ENCODE measurements around the gene NAB1.

The NAB1 gene

GRCh38 chr2:190634381-190634780 lies 14.5 kb upstream of the NAB1 start:
- no peaks in the 10 kb centered on the region for H3K27me3 ChIP-seq (ENCODE audit: insufficient read depth, poor library complexity, severe bottlenecking)
- no peak overlapping the region for H3K4me3 ChIP-seq (replicated peaks; ENCODE audit: insufficient read depth, low read length)
- no peak overlapping the region for H3K27ac ChIP-seq (replicated peaks)
- no peak for DNase-seq (ENCODE audit: low read depth in 1 of 2, low spot score in 1 of 2)
- TF ChIP-seq, protein P1, sequence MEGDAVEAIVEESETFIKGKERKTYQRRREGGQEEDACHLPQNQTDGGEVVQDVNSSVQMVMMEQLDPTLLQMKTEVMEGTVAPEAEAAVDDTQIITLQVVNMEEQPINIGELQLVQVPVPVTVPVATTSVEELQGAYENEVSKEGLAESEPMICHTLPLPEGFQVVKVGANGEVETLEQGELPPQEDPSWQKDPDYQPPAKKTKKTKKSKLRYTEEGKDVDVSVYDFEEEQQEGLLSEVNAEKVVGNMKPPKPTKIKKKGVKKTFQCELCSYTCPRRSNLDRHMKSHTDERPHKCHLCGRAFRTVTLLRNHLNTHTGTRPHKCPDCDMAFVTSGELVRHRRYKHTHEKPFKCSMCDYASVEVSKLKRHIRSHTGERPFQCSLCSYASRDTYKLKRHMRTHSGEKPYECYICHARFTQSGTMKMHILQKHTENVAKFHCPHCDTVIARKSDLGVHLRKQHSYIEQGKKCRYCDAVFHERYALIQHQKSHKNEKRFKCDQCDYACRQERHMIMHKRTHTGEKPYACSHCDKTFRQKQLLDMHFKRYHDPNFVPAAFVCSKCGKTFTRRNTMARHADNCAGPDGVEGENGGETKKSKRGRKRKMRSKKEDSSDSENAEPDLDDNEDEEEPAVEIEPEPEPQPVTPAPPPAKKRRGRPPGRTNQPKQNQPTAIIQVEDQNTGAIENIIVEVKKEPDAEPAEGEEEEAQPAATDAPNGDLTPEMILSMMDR (IDR thresholded peaks at IDR 0.05; ENCODE audit: insufficient read depth, low read length) = no peak
- no peak for TF ChIP-seq GABPA (IDR thresholded peaks at IDR 0.05; ENCODE audit: low read depth)
- TF ChIP-seq, protein P2, sequence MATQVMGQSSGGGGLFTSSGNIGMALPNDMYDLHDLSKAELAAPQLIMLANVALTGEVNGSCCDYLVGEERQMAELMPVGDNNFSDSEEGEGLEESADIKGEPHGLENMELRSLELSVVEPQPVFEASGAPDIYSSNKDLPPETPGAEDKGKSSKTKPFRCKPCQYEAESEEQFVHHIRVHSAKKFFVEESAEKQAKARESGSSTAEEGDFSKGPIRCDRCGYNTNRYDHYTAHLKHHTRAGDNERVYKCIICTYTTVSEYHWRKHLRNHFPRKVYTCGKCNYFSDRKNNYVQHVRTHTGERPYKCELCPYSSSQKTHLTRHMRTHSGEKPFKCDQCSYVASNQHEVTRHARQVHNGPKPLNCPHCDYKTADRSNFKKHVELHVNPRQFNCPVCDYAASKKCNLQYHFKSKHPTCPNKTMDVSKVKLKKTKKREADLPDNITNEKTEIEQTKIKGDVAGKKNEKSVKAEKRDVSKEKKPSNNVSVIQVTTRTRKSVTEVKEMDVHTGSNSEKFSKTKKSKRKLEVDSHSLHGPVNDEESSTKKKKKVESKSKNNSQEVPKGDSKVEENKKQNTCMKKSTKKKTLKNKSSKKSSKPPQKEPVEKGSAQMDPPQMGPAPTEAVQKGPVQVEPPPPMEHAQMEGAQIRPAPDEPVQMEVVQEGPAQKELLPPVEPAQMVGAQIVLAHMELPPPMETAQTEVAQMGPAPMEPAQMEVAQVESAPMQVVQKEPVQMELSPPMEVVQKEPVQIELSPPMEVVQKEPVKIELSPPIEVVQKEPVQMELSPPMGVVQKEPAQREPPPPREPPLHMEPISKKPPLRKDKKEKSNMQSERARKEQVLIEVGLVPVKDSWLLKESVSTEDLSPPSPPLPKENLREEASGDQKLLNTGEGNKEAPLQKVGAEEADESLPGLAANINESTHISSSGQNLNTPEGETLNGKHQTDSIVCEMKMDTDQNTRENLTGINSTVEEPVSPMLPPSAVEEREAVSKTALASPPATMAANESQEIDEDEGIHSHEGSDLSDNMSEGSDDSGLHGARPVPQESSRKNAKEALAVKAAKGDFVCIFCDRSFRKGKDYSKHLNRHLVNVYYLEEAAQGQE (IDR thresholded peaks at IDR 0.05; ENCODE audit: insufficient replicate concordance, low read depth) = no peak
- TF ChIP-seq SPI1 (IDR thresholded peaks at IDR 0.05; ENCODE audit: borderline replicate concordance, low read depth) = no peak
- TF ChIP-seq POLR2AphosphoS5 (IDR thresholded peaks at IDR 0.05; ENCODE audit: low read depth) = no peak

DNA sequence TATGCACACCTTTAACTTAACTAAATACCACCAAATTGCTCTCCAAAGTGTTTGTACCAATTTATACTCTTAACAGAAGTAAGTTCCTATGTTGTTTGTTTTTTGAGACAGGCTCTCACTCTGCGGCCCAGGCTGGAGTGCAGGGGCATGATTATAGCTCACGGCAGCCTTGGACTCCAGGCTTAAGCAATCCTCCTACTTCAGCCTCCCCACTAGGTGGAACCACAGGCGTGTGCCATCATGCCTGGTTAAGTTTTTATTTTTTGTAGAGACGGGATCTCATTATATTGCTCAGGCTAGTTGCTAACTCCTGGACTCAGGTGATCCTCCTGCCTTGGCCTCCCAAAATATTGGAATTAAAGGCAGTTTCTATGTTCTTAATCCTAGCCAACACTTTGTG lies 13.1 kb upstream of the NAB1 start:
- Histone ChIP-seq H3K27ac (replicated peaks) (no peak overlapping the region), H3K4me3 (replicated peaks; ENCODE audit: insufficient read depth, low read length) (no peak overlapping the region), H3K27me3 (ENCODE audit: insufficient read depth, poor library complexity, severe bottlenecking) (no peaks in the 10 kb centered on the region)
- TF ChIP-seq GABPA (IDR thresholded peaks at IDR 0.05; ENCODE audit: low read depth) (no peak), POLR2AphosphoS5 (IDR thresholded peaks at IDR 0.05; ENCODE audit: low read depth) (no peak), SPI1 (IDR thresholded peaks at IDR 0.05; ENCODE audit: borderline replicate concordance, low read depth) (no peak)
- TF ChIP-seq, protein P2 (IDR thresholded peaks at IDR 0.05; ENCODE audit: insufficient replicate concordance, low read depth) = no peak
- TF ChIP-seq, protein P1 (IDR thresholded peaks at IDR 0.05; ENCODE audit: insufficient read depth, low read length) = no peak
- no peak for DNase-seq (ENCODE audit: low read depth in 1 of 2, low spot score in 1 of 2)

DNA sequence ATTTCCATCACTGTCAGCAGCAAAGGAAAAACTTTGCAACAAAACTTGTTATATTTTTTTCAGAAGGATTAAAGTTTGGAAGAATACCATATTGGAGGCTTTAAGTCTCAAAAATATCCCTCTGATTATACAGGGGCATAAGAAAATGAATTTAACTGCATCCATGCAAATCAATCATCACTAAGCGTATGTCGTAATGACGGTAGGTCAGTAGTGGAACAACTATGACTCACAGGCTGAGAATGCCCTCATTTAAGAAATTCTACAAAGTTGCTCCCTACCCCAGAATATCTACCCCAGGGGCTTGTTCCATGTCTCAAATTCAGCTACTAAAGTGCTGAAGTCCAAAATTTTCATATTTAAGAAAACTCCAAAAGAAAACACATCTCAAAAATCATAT lies 12.5 kb upstream of the NAB1 start:
- H3K27ac ChIP-seq (replicated peaks) = no peak overlapping the region
- no peak overlapping the region for H3K4me3 ChIP-seq (replicated peaks; ENCODE audit: insufficient read depth, low read length)
- DNase-seq (ENCODE audit: low read depth in 1 of 2, low spot score in 1 of 2) = no peak

DNA sequence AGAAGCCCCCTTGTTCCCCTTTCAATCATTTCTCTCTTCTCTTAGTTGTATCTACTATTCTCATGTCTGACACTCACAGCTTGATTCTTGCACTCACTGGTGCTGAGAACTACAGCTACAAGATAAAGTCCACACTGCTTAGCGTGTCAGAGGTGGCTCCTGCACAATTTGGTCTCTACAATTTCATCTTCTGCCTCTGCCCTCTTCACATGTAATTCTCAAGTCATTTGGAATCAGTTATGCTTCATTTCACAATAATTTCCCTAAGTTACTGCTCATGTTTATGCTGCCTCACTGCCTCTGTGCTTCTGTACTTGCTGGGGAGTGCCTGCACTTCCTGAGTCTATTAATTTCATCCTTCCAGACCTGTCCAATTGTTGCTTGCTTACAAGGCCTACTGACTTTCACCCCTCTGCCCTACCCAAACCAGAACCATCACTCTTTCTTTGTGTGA lies 11.6 kb upstream of the NAB1 start:
- no peak overlapping the region for H3K27ac ChIP-seq (replicated peaks)

More for the DNA sequence above, 12.5 kb upstream of the NAB1 start:
- TF ChIP-seq SPI1 (IDR thresholded peaks at IDR 0.05; ENCODE audit: borderline replicate concordance, low read depth) = no peak
- H3K27me3 ChIP-seq (ENCODE audit: insufficient read depth, poor library complexity, severe bottlenecking) = no peaks in the 10 kb centered on the region

More for the DNA sequence above, 11.6 kb upstream of the NAB1 start:
- H3K27me3 ChIP-seq (ENCODE audit: insufficient read depth, poor library complexity, severe bottlenecking) = no peaks in the 10 kb centered on the region
- no peak overlapping the region for H3K4me3 ChIP-seq (replicated peaks; ENCODE audit: insufficient read depth, low read length)
- TF ChIP-seq, protein P1 (IDR thresholded peaks at IDR 0.05; ENCODE audit: insufficient read depth, low read length) = no peak
- TF ChIP-seq POLR2AphosphoS5 (IDR thresholded peaks at IDR 0.05; ENCODE audit: low read depth) (no peak), SPI1 (IDR thresholded peaks at IDR 0.05; ENCODE audit: borderline replicate concordance, low read depth) (no peak), GABPA (IDR thresholded peaks at IDR 0.05; ENCODE audit: low read depth) (no peak)
- TF ChIP-seq, protein P2 (IDR thresholded peaks at IDR 0.05; ENCODE audit: insufficient replicate concordance, low read depth) = no peak
- no peak for DNase-seq (ENCODE audit: low read depth in 1 of 2, low spot score in 1 of 2)

All from HL-60 (cell line).